ENCODE data around the gene ADAMTS15.

DNA sequence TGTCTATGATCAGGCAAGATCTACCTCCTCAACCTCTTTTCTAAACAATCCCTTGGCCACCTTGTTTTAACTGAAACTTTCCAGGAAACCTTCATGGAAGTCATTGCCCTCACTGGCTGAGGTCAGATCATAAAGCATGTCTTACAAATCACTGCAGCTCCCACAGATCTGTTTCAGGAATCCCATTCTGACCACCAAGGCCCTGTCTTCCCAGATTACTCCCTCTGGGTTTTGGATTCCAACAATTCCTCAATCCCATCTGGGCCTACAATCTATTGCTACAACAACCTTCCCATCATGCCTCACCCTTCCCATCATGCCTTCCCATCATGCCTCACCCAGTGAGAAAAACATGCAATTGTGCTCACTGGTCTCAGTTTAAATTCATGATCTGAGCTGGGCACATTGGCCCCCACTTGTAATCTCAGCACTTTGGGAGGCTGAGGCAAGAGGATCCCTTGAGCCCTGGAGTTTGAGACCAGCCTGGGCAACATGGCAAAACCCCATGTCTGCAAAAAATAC, 15.9 kb downstream of the ADAMTS15 start:
- TF ChIP-seq, protein P1, sequence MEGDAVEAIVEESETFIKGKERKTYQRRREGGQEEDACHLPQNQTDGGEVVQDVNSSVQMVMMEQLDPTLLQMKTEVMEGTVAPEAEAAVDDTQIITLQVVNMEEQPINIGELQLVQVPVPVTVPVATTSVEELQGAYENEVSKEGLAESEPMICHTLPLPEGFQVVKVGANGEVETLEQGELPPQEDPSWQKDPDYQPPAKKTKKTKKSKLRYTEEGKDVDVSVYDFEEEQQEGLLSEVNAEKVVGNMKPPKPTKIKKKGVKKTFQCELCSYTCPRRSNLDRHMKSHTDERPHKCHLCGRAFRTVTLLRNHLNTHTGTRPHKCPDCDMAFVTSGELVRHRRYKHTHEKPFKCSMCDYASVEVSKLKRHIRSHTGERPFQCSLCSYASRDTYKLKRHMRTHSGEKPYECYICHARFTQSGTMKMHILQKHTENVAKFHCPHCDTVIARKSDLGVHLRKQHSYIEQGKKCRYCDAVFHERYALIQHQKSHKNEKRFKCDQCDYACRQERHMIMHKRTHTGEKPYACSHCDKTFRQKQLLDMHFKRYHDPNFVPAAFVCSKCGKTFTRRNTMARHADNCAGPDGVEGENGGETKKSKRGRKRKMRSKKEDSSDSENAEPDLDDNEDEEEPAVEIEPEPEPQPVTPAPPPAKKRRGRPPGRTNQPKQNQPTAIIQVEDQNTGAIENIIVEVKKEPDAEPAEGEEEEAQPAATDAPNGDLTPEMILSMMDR (IDR thresholded peaks at IDR 0.05): no peak
- no peak for TF ChIP-seq POLR2A (IDR thresholded peaks at IDR 0.05)
- TF ChIP-seq POLR2AphosphoS5 (IDR thresholded peaks at IDR 0.05): no peak
- no peak for TF ChIP-seq EP300 (IDR thresholded peaks at IDR 0.05)

Measured in upper lobe of left lung (tissue), 4 donors.